HG02763 (cell line): ENCODE measurements around the gene C3orf33.
"Not testable (repeated sequence)": the region's sequence is repeated elsewhere in the genome, so short reads cannot be mapped to it uniquely, and the experiment has no call there.

Source experiments
- ATAC-seq: cut with Tn5 transposase; IDR thresholded peaks from one replicate; pipeline ENCODE4 v1.9.1; 2021; ENCODE audit warnings: mild to moderate bottlenecking, moderate library complexity; ENCODE audit not compliant: unreplicated experiment

The C3orf33 gene, protein sequence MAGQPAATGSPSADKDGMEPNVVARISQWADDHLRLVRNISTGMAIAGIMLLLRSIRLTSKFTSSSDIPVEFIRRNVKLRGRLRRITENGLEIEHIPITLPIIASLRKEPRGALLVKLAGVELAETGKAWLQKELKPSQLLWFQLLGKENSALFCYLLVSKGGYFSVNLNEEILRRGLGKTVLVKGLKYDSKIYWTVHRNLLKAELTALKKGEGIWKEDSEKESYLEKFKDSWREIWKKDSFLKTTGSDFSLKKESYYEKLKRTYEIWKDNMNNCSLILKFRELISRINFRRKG

DNA sequence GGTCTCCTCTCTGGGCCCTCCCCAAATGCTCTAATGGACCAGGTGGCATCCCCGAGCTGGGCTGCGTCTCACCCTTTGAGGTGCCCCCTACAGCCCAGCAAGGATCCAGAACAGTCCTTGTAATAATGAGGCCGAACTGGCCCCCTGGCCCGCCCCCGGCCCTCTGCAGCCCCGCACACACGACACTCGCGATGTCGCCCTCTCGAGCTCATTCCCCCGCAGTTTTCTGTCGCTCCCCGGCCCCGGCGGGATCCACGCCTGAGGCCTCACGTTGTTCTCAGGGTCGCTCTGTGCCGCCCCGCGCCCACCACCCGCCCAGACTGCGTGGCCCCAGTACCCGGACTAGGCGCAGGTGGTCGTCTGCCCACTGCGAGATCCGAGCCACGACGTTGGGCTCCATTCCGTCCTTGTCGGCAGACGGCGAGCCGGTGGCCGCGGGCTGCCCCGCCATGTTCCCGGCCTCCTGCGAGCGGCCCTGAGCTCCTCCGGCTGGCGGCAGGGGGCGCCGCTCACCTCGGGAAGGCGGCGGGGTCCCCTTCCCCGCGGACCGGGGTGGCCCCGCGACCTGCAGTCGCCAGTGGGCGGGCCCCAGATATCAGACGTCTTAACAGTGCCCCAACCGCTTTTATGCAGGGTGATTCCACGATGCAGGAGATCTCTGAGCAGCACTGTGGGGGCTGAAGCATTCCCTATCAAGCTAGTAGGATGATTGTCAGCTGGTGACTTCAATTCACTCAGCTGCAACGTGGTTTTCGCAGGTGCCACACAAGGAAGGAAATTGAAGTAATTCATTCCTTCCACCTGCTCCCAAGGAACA is at the start of gene C3orf33:
Gene C3orf33, minus strand, starts transcription at position 477 of the 817 bp plus-strand sequence. Its CDS starts 26 bp downstream, at position 451.
- ATAC-seq, result peak; percentile 94

DNA sequence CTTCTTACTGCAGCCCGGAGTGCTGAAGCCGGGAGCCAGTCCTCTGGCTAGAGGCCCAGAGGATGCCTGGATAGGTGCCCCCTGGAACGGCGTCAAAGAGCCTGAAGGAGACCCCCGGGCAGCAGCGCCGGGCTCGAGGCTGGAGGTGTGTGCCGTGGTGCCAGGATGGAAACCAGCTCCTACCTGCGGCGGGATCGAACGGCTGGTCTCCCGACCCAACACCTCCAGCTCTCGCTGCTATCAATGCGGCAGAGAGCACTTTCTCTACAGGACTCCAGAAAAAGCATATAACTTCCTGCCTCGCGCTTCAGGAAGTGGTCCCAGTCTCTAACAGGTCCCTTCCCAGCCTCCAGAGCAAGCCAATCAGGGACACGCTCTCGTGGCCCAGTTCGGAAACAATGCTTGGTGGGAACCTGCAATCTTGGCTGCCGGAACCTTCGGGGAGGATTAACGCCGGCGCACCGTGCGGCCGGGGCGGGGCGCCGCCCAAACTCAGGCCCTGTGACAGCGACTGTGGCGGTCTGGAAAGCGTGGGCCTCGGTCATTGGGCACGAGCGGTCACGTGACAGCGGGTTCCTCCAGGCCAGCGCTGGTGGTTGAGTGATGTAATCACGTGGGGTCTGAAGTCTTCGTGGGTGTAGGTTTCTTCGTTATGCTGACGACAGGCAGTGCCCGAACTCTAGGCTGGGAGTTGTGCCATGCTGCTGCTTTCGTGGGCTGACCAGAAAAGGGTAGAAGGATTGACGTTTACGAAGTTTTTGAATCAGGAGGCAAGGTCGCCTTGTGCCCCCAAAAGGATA is 48.3 kb upstream of the C3orf33 start, which contains the start of gene SLC33A1:
Gene SLC33A1, minus strand, starts transcription at position 287 of the 800 bp plus-strand sequence. CDS start 430 bp downstream, outside the sequence.
- peak; percentile 95 for ATAC-seq

DNA sequence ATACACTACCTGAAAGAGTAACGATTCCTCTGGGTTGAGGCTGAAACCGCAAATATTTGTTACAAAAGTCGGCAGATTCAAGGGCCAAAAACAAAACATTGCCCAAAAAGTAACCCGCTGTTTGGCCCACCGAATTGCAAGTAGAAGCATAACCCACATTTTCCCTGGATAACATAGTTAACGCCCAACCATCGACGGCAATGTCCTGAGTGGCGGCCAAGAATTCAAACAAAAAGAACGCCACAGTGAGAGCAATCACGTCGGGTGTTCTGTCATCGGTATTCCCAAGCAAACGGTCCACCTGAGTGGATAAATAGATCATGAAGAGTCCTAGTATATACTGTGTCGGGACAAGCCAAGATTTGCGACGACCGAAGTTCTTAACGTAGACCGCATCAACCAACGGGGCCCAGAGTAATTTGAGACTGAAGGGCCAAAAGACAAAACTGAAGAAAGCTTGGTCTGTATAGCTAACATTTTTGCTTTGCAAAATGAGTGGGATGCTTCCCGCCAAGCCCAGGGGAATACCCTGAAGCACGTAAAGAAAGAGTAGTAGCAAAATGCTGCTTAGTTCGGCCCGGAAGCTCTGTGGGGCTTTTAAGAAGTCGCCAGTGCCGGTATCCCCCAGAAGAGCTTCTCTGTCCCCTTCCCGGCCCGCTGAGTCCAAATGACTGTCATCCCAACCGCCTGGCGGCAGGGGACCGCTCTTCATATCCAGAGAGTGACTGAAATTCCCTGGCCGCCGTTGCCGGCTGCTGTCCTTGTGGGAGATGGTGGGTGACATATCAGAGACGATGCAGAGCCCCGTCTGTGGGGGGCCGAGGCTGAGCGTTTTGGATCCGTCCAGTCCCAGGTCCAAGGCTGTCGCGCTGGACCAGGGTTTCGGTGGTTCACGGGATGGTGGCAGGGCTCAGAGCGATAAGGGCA is 47.4 kb upstream of the C3orf33 start:
- ATAC-seq, result peak; percentile 2

DNA sequence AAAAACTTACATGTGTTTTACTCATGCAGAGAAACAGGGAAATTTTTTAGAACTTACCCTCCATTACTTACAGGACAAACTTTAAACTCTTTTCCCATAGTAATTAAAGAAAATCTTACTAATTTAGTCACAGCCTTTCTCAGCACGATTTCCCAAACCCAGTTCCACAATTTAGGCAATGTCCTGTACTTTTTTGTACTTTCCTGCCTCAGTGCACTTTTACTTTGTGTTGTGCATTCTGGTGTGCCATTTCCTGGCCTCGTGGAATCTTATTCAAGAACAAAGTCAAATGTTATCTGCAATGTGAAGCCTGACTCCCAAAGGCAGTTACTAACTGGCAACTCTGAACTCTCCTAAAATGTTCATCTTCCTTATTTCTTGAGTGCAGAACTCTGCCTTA is 46.3 kb upstream of the C3orf33 start:
- ATAC-seq, result no peak

DNA sequence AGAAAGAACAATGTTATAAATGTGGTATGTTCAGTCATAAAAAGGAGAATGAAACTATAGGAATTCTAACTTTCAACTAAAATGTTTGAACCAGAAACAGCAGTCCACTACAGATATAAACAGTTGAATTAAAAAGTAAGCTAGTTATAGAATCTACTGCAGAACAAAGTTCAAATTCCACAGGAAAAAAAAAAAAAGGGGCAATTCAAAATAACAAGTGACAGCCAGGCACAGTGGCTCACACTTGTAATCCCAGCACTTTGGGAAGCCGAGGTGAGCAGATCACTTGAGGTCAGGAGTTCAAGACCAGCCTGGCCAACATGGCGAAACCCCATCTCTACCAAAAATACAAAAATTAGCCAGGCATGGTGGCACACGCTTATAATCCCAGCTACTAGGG is 43.3 kb upstream of the C3orf33 start:
- ATAC-seq, result not testable (repeated sequence)

DNA sequence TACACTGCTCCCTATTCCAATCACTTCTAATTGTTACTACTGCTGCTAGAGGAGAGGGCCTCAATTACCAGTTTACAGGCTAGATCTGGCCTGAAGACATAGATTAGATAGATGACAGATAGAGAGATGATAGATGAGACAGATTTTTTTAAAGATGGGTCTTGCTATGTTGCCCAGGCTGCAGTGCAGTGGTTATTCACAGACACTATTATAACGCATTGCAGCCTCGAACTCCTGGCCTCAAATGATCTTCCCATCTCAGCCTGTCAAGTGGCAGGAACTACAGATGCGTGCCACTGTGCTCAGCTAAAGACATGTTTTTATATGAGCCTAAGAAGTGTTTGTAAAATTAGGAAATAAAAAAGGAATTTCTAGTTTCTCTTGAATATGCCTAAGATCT is 41.9 kb upstream of the C3orf33 start:
- ATAC-seq, result no peak

DNA sequence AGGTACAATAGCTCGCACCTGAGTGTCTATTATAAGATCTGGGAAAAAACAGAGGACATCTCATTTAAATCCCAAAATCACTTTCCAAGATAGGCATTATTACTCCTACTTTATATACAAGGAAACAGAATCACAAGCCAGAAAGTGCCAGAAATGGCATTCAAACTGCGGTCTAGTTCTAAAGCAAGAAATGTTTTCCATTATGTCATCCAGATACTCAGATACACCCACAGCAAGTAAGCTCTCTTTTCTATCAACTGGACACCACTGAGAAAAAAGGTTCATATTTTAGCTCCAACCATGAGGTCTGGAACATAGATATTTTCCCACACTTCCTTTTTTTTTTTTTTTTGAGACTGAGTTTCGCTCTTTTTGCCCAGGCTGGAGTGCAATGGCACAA is 40.0 kb upstream of the C3orf33 start:
- no peak for ATAC-seq

DNA sequence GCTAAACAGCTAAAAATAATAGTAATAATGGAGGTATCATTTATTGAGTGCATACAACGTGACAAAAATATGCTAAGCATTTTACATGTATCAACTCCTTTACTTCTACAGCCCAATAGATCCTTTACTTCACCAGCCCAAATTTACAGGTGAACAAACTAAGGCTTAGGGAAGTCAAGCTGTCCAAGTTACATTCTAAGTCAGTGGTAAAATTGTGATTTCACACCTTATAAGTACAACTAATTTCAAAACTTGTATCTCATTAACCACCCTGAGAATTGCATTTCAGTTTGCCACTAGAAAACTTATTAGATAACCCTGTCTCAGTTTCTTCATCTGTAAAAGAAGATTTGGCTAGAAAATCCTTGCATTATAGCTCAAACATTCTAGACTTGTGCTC is 37.5 kb upstream of the C3orf33 start:
- no peak for ATAC-seq

DNA sequence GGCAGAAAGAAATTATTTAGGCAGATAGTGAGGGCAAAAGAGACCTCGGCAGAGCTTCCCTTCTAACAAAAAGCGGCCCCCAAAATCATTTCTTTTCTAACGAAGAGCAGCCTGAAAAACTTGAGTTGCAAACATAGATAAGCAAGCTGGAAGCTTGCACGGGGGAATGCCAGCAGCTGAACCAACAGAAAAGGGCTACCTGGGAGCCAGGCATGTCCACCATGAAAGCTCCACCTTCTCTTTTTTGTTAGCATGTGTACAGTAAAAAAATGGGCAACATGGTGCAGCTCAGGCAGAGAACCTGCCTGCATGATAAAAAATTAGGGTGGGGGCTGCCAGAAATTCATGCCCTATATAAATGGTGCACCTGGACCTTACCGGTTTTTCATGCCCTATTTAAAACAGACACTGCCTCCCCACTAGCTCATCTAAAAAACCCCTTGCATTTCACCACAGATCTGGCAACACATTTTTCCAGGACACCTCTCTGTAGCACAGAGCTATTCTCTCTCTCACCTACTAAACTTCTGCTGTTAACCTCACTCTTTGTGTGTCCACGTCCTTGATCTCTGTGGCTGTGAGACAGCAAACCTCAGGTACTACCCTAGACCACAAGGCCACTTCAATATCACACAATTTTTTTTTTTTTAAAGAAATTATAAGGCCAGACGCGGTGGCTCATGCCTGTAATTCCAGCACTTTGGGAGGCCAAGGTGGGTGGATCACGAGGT is 29.4 kb upstream of the C3orf33 start:
- ATAC-seq, result no peak

DNA sequence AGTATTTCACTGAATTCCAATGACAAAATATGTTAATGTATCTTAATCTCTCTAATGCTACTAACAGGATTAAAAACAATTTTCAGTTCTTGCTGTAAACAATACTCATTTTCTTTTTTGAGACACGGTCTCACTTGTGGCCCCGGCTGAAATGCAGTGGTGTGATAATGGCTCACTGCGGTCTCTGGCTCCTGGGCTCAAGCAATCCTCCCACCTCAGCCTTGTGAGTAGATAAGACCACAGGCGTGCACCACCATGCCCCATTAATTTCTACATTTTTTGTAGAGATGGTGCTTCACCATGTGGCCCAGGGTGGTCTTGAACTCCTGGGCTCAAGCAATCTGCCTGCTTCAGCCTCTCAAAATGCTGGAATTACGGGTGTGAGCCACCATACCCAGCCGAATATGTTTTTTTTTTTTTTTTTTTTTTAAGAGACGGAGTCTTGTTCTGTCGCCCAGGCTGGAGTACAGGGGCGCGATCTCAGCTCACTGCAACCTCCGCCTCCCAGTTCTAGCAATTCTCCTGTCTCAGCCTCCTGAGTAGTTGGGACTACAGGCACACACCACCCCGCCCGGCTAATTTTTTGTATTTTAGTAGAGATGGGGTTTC is 22.5 kb upstream of the C3orf33 start:
- not testable (repeated sequence) for ATAC-seq

DNA sequence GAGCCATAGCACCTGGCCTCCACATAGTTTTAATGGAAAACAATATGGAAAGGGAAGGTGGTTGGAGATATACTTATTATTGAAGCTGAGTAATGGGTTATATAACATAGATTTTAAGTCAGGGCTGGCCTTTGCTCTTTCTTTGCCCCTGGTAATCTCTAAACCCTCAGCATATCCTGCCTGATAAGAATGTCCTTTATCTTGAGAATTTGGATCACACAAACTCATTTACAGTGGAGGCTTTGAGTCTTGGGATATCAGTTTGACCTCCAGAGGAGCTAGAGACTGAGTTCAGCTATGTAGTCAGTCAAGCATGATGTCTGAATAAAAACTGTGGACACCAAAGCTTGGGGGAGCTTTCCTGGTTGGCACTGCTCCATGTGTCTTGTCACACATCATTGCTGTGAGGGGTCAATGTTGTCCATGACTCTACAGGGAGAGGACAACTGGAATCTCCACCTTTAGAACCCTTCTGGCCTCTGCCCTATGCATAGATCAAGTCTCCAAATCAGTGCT is 9.0 kb upstream of the C3orf33 start:
- no peak for ATAC-seq

DNA sequence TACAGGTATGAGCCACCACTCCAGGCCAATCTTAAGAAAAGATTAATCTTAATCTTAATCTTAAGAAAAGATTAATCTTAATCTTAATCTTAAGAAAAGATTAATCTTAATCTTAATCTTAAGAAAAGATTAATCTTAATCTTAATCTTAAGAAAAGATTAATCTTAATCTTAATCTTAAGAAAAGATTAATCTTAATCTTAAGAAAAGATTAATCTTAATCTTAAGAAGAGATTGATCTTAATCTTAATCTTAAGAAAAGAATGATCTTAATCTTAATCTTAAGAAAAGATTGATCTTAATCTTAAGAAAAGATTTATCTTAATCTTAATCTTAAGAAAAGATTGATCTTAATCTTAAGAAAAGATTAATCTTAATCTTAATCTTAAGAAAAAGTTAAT is 7.1 kb upstream of the C3orf33 start:
- not testable (repeated sequence) for ATAC-seq

DNA sequence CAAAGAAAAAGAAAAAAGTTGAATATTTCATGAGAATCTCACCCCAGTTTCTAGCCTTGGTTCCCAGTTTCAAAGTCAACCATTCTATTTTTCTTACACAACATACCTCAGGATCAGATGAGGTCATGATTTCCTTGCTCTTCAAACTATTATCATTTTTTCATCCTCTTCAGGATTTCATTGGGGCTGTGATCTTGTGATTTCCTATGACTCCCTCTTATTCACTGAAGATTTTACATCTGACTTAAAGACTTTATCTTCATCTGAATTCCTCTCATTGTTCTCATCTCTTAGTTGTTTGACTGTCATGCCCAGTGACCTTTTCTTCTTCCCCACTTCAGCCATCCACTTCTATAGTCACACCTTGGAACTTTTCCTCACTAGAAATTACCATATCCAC is 3.1 kb upstream of the C3orf33 start:
- no peak for ATAC-seq

DNA sequence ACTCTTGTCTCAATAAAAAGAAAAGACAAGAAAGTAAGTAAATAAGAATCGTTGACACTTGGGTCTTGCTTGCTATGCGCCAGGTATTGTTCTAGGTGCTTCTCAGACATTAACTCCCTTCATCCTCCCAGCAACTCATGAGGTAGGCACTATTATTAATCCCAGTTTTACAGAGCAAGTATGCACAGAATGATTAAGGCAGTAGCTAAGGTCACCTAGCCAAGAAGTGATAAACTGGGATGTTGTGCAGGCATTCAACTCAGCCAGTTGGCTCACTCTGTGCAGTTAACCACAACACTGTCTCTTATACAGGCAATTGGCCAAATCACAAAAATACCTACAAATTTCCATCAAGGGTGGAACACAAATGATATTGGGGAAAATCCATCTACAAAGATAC is 1.7 kb upstream of the C3orf33 start:
- no peak for ATAC-seq

DNA sequence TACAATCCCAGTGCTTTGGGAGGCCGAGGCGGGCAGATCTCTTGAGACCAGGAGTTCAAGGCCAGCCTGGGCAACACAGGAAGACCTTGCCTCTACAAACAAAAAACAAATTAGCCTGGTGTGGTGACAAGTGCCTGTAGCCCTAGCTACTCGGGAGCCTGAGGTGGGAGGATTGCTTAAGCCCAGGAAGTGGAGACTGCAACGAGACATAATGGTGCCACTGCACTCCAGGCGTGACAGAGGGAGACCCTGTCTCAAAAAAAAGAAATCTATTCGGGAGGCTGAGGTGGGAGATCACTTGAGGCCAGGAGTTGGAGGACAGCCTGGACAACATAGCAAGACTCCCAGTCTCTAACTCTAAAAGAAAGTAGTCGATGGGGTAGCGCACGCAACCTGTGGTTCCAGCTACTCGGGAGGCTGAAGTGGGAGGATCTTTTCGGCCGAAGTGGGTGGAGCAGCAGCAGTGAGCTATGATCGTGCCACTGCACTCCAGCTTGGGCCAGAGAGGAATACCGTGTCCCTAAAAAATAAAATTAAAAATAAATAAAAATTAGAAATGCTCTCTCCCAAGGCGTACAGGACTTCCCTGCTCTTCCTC is 775 bp downstream of the C3orf33 start:
- ATAC-seq, result peak; percentile 41

DNA sequence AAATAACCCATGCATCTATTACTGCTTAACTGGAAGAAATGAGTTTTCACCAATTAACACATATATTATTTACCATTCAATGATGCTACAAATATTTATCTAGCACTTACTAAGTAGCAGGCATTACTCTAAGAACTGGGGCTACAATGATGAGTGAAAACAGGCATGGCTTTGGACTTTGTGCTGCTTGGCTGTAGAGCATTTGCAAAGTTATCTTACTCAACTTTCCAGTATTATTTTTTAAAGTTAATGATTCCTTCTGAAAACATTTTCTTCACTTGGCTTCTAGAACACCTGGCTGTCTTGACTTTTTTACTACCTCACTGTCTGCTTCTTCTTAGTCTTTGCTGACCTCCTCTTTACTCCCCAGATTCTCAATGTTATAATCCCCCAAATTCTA is 1.8 kb downstream of the C3orf33 start:
- ATAC-seq, result no peak

DNA sequence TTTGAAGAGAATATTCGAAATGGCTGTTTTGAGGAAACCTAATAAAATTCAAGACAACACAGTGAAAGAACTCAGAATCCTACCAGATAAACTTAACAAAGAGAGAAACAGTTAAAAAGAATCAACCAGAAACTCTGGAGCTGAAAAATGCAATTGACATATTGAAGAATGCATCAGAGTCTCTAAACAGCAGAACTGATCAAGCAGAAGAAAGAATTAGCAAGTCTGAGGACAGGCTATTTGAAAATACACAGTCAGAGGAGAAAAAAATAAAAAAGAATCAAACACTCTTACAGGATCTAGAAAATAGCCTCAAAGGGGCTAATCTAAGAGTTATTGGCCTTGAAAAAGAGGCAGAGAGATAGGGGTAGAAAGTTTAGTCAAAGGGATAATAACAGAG is 13.5 kb downstream of the C3orf33 start:
- no peak for ATAC-seq

DNA sequence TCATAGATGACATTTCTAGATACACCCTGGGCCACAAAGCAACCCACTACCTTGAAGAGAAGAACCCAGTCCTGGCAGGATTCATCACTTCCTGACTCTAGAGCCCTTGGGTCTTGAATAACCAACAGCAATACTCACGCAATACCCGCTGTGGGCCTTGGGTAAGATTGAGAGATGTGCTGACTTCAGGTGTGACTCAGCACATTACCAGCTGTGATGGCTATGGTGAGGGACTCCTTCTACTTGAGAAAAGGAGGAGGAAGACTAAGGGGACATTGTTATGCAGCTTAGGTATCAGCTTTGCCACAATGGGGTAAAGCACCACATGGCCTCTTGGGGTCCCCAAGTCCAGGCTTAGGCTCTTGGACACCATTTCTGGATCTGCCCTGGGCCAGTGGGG is 14.9 kb downstream of the C3orf33 start:
- ATAC-seq, result no peak
